NK-92 treated with Interleukin-12 subunit alpha and Interleukin-12 subunit beta, amount 100 ng/mL, for 24 hours (cell line): ENCODE results near the gene LRRC72.
"Not testable (repeated sequence)": the region's sequence is repeated elsewhere in the genome, so short reads cannot be mapped to it uniquely, and the experiment has no call there.

ENCODE experiments used
- DNase-seq: peaks from one replicate; lab custom pipeline; 2025; lab: John Stamatoyannopoulos, UW

LRRC72 gene

GRCh38 chr7:16581286-16581685 lies 54.7 kb downstream of the LRRC72 start:
- no peak for DNase-seq

GRCh38 chr7:16583834-16584233 lies 57.2 kb downstream of the LRRC72 start:
- DNase-seq: no peak

GRCh38 chr7:16585540-16585939 lies 58.9 kb downstream of the LRRC72 start:
- DNase-seq: no peak

- no peak for DNase-seq
Observed at GRCh38 chr7:16586081-16586874, 59.7 kb downstream of the LRRC72 start.

- no peak for DNase-seq
Observed at GRCh38 chr7:16587129-16587528, 60.5 kb downstream of the LRRC72 start.

- no peak for DNase-seq
Observed at GRCh38 chr7:16587790-16588189, 61.2 kb downstream of the LRRC72 start.

- DNase-seq: no peak
Observed at GRCh38 chr7:16589881-16590280, 63.3 kb downstream of the LRRC72 start.

- DNase-seq: no peak
Observed at GRCh38 chr7:16590424-16590823, 63.8 kb downstream of the LRRC72 start.

GRCh38 chr7:16592395-16592794 lies 65.8 kb downstream of the LRRC72 start:
- no peak for DNase-seq

GRCh38 chr7:16594061-16594460 lies 67.4 kb downstream of the LRRC72 start:
- no peak for DNase-seq

GRCh38 chr7:16594676-16595075 lies 68.1 kb downstream of the LRRC72 start:
- no peak for DNase-seq

- DNase-seq: not testable (repeated sequence)
Observed at GRCh38 chr7:16595596-16595995, 69.0 kb downstream of the LRRC72 start.

GRCh38 chr7:16598015-16598414 lies 71.4 kb downstream of the LRRC72 start:
- DNase-seq: no peak

GRCh38 chr7:16599860-16600259 lies 73.2 kb downstream of the LRRC72 start:
- no peak for DNase-seq

- DNase-seq: no peak
Observed at GRCh38 chr7:16603633-16604032, 77.0 kb downstream of the LRRC72 start.

GRCh38 chr7:16604054-16604453 lies 77.4 kb downstream of the LRRC72 start:
- no peak for DNase-seq

GRCh38 chr7:16606704-16607103 lies 80.1 kb downstream of the LRRC72 start:
- no peak for DNase-seq

GRCh38 chr7:16609842-16610450 lies 83.3 kb downstream of the LRRC72 start:
- no peak for DNase-seq

GRCh38 chr7:16611711-16612110 lies 85.1 kb downstream of the LRRC72 start:
- DNase-seq: no peak

GRCh38 chr7:16615228-16615627 lies 88.6 kb downstream of the LRRC72 start:
- DNase-seq: no peak

GRCh38 chr7:16616122-16616521 lies 89.5 kb downstream of the LRRC72 start:
- no peak for DNase-seq

GRCh38 chr7:16616542-16616941 lies 89.9 kb downstream of the LRRC72 start:
- DNase-seq: no peak

GRCh38 chr7:16619979-16620408 lies 93.4 kb downstream of the LRRC72 start:
- DNase-seq: no peak

GRCh38 chr7:16626388-16626787 lies 99.8 kb downstream of the LRRC72 start:
- no peak for DNase-seq
